Panc1 (cell line): ENCODE measurements around the gene IDUA.

Experiments used
- POLR2AphosphoS5 ChIP-seq: IDR thresholded peaks from 2 replicates; pipeline ENCODE4 v1.6.1; 2012; ENCODE audit warnings: mild to moderate bottlenecking, low read depth, low read length, moderate library complexity
- SIN3A ChIP-seq: IDR thresholded peaks from 2 replicates; pipeline ENCODE4 v1.6.1; 2012; ENCODE audit warnings: low read depth, mild to moderate bottlenecking, low read length, moderate library complexity, borderline replicate concordance; ENCODE audit not compliant: insufficient read depth
- TF ChIP-seq, protein P1 (sequence below): fragments of 450-650 bp; IDR thresholded peaks from 2 replicates; pipeline ENCODE4 v1.5.1; 2017; ENCODE audit warnings: mild to moderate bottlenecking
- TF ChIP-seq, protein P2 (sequence below), 2 experiments: IDR thresholded peaks; 2 replicates each; pipeline ENCODE4 v1.6.1; 2011 to 2012; ENCODE audit warnings: low read depth in 2 of 2, control low read depth in 1 of 2, low read length in 1 of 2, mild to moderate bottlenecking in 1 of 2, moderate library complexity in 1 of 2; ENCODE audit not compliant: insufficient read depth in 1 of 2

GRCh38 chr4:1004071-1004418 is 17.2 kb downstream of the IDUA start:
- TF ChIP-seq, protein P1, sequence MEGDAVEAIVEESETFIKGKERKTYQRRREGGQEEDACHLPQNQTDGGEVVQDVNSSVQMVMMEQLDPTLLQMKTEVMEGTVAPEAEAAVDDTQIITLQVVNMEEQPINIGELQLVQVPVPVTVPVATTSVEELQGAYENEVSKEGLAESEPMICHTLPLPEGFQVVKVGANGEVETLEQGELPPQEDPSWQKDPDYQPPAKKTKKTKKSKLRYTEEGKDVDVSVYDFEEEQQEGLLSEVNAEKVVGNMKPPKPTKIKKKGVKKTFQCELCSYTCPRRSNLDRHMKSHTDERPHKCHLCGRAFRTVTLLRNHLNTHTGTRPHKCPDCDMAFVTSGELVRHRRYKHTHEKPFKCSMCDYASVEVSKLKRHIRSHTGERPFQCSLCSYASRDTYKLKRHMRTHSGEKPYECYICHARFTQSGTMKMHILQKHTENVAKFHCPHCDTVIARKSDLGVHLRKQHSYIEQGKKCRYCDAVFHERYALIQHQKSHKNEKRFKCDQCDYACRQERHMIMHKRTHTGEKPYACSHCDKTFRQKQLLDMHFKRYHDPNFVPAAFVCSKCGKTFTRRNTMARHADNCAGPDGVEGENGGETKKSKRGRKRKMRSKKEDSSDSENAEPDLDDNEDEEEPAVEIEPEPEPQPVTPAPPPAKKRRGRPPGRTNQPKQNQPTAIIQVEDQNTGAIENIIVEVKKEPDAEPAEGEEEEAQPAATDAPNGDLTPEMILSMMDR: no peak
- TF ChIP-seq POLR2AphosphoS5 (no peak), SIN3A (no peak)
- TF ChIP-seq, protein P2, sequence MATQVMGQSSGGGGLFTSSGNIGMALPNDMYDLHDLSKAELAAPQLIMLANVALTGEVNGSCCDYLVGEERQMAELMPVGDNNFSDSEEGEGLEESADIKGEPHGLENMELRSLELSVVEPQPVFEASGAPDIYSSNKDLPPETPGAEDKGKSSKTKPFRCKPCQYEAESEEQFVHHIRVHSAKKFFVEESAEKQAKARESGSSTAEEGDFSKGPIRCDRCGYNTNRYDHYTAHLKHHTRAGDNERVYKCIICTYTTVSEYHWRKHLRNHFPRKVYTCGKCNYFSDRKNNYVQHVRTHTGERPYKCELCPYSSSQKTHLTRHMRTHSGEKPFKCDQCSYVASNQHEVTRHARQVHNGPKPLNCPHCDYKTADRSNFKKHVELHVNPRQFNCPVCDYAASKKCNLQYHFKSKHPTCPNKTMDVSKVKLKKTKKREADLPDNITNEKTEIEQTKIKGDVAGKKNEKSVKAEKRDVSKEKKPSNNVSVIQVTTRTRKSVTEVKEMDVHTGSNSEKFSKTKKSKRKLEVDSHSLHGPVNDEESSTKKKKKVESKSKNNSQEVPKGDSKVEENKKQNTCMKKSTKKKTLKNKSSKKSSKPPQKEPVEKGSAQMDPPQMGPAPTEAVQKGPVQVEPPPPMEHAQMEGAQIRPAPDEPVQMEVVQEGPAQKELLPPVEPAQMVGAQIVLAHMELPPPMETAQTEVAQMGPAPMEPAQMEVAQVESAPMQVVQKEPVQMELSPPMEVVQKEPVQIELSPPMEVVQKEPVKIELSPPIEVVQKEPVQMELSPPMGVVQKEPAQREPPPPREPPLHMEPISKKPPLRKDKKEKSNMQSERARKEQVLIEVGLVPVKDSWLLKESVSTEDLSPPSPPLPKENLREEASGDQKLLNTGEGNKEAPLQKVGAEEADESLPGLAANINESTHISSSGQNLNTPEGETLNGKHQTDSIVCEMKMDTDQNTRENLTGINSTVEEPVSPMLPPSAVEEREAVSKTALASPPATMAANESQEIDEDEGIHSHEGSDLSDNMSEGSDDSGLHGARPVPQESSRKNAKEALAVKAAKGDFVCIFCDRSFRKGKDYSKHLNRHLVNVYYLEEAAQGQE (IDR thresholded peaks at IDR 0.05; ENCODE audit: insufficient read depth in 1 of 2, low read depth in 2 of 2, low read length in 1 of 2): no peak
